Endothelial cell of umbilical vein (primary cell): Measurements from ENCODE around the gene CLEC5A. TPM values are rescaled to one million over a fixed set of nuclear protein-coding genes. Genes with fewer than 3 reads are reported as not detected.

ENCODE experiments used
- BruUV-seq: library from RNA; stranded (reverse); fragments of 400-500 nt; replicated peaks from 2 replicates; lab custom pipeline; 2021; lab: Mats Ljungman, UMichigan
- CTCF ChIA-PET: fragments of 300-600, 350-600 bp; sonication (Branson Sonifier 250); formaldehyde crosslinking; loops from one replicate; lab custom pipeline; 2021; ENCODE audit warnings: antibody characterized with exemption, inconsistent platforms; lab: Charles Lee
- POLR2A ChIA-PET: fragments of 300-600, 350-600 bp; sonication (Branson Sonifier 250); formaldehyde crosslinking; loops from one replicate; lab custom pipeline; 2021; ENCODE audit warnings: antibody characterized with exemption, inconsistent platforms; lab: Charles Lee
- DNase-seq: peaks from one replicate; pipeline ENCODE4 v3.0.0-alpha.2; 2011; ENCODE audit warnings: low read depth, low spot score
- FAIRE-seq: peaks from 2 replicates; lab custom pipeline; 2011; peaks lifted over from hg19 to GRCh38; lab: Jason Lieb, UNC
- H2AFZ ChIP-seq: 2 replicates; pipeline ENCODE4 v1.6.0; 2012; ENCODE audit warnings: low read depth, low read length, control low read depth, inconsistent platforms
- H3K27ac ChIP-seq: 2 replicates; pipeline ENCODE4 v1.5.1; 2011; ENCODE audit warnings: low read depth, mild to moderate bottlenecking, control low read depth, low read length, moderate library complexity; ENCODE audit not compliant: insufficient read depth
- H3K27me3 ChIP-seq, 2 experiments: 2 replicates each; pipeline versions ENCODE4 v1.6.0 to v1.6.1; 2011; ENCODE audit warnings: low read length in 2 of 2, mixed read lengths in 1 of 2; ENCODE audit not compliant: control insufficient read depth in 2 of 2, insufficient read depth in 2 of 2
- H3K36me3 ChIP-seq, 2 experiments: 2 replicates in 1 of 2; 3 replicates in 1 of 2; pipeline ENCODE4 v1.5.1; 2011; ENCODE audit warnings: low read length in 2 of 2, mild to moderate bottlenecking in 1 of 2, moderate library complexity in 1 of 2; ENCODE audit not compliant: control insufficient read depth in 2 of 2, insufficient read depth in 2 of 2; ENCODE audit errors: extremely low read depth in 1 of 2
- H3K4me1 ChIP-seq: 3 replicates; pipeline ENCODE4 v1.5.1; 2011; ENCODE audit warnings: mild to moderate bottlenecking, low read length; ENCODE audit not compliant: control insufficient read depth, insufficient read depth; ENCODE audit errors: extremely low read depth
- H3K4me2 ChIP-seq: 2 replicates; pipeline ENCODE4 v1.6.1; 2011; ENCODE audit warnings: low read length, control low read depth, mixed read lengths; ENCODE audit not compliant: insufficient read depth
- H3K4me3 ChIP-seq, 3 experiments: fragments of 200-600 bp in 1 of 3; sonication (generic), shearing (Covaris generic) in 1 of 3; replicated peaks in 1 of 3; 2 replicates each; pipeline ENCODE4 v1.5.1; 2011 to 2016; ENCODE audit warnings: control low read depth in 3 of 3, low read length in 3 of 3, mild to moderate bottlenecking in 2 of 3, inconsistent platforms in 1 of 3, low read depth in 1 of 3, moderate library complexity in 1 of 3; ENCODE audit not compliant: insufficient read depth in 1 of 3
- H3K79me2 ChIP-seq: 2 replicates; pipeline ENCODE4 v1.6.0; 2012; ENCODE audit warnings: low read length, inconsistent platforms; ENCODE audit not compliant: control insufficient read depth, insufficient read depth
- H3K9ac ChIP-seq: replicated peaks from 2 replicates; pipeline ENCODE3; 2011; ENCODE audit warnings: low read length, control low read depth; ENCODE audit not compliant: insufficient read depth; ENCODE audit errors: extremely low read depth
- H3K9me1 ChIP-seq: replicated peaks from 3 replicates; pipeline ENCODE4 v1.6.0; 2011; ENCODE audit warnings: mild to moderate bottlenecking, low read length; ENCODE audit not compliant: control insufficient read depth, insufficient read depth; ENCODE audit errors: extremely low read depth
- H3K9me3 ChIP-seq: replicated peaks from 2 replicates; pipeline ENCODE4 v1.5.1; 2012; ENCODE audit warnings: low read length, inconsistent platforms; ENCODE audit not compliant: control insufficient read depth, insufficient read depth
- H4K20me1 ChIP-seq: replicated peaks from 2 replicates; pipeline ENCODE3; 2011; ENCODE audit warnings: mild to moderate bottlenecking, low read length; ENCODE audit not compliant: control insufficient read depth, insufficient read depth; ENCODE audit errors: extremely low read depth
- EZH2 ChIP-seq: IDR thresholded peaks from 2 replicates; pipeline ENCODE4 v1.6.1; 2012; ENCODE audit warnings: borderline replicate concordance, low read depth, mild to moderate bottlenecking, moderate library complexity, low read length, inconsistent platforms; ENCODE audit not compliant: severe bottlenecking
- FOS ChIP-seq: IDR thresholded peaks from 2 replicates; pipeline ENCODE4 v1.6.1; 2011; ENCODE audit warnings: mild to moderate bottlenecking, low read length, moderate library complexity, borderline replicate concordance; ENCODE audit not compliant: insufficient read depth
- GATA2 ChIP-seq: IDR thresholded peaks from 2 replicates; pipeline ENCODE4 v1.7.0; 2011; ENCODE audit warnings: low read depth, mild to moderate bottlenecking, moderate library complexity, mixed read lengths, low read length; ENCODE audit not compliant: insufficient read length, insufficient read depth
- JUN ChIP-seq: IDR thresholded peaks from 2 replicates; pipeline ENCODE4 v1.6.1; 2011; ENCODE audit warnings: borderline replicate concordance, low read depth; ENCODE audit not compliant: insufficient read length, insufficient read depth
- MYC ChIP-seq: IDR thresholded peaks from one replicate; pipeline ENCODE4 v1.6.1; 2011; ENCODE audit warnings: mild to moderate bottlenecking, low read depth, low read length
- POLR2A ChIP-seq: IDR thresholded peaks from 2 replicates; pipeline ENCODE4 v1.6.1; 2012; ENCODE audit warnings: low read depth, mild to moderate bottlenecking, control low read depth, low read length
- POLR2AphosphoS5 ChIP-seq: IDR thresholded peaks from 2 replicates; pipeline ENCODE4 v1.6.1; 2012; ENCODE audit warnings: low read depth, mild to moderate bottlenecking, control low read depth, low read length, moderate library complexity; ENCODE audit not compliant: insufficient read depth
- dilution Hi-C: fragments of 300-500 bp; cut with MboI; formaldehyde crosslinking; loops from one replicate; pipeline ENCODE4 v1.15.0; 2019; ENCODE audit warnings: low sequenced_read_pairs; ENCODE audit not compliant: extremely low pct_ligation_motif_present
- intact Hi-C: fragments of 100-400 bp; cut with micrococcal nuclease; formaldehyde crosslinking; loops from one replicate; pipeline ENCODE4 v1.10.0; 2022
- polyA plus RNA-seq, 4 experiments: library from polyadenylated mRNA; depleted of rRNA in 3 of 4; stranded (reverse) in 3 of 4; unstranded in 1 of 4; fragments of >200 nt; gene quantifications; 2 replicates each; pipeline versions ENCODE4 v1.2.1 to v1.2.3, GENCODE V29; 2011 to 2012; ENCODE audit warnings: missing spikeins in 1 of 4
- total RNA-seq: library from RNA; stranded (reverse); gene quantifications from 2 replicates; pipeline ENCODE4 v1.2.3, GENCODE V29; 2021
- TF ChIP-seq, protein P1 (sequence below): IDR thresholded peaks from 2 replicates; pipeline ENCODE4 v1.6.1; 2011; ENCODE audit not compliant: insufficient read depth, insufficient read length
- TF ChIP-seq, protein P2 (sequence below), 2 donors: IDR thresholded peaks; 1 replicate in 1 of 2; 2 replicates in 1 of 2; pipeline ENCODE4 v1.5.1; 2011; ENCODE audit warnings: low read length in 2 of 2, mild to moderate bottlenecking in 2 of 2, moderate library complexity in 2 of 2, control low read depth in 1 of 2, inconsistent platforms in 1 of 2, low read depth in 1 of 2; ENCODE audit not compliant: insufficient read depth in 1 of 2; ENCODE audit errors: extremely low read depth in 1 of 2

CLEC5A gene
- total and polyA plus RNA-seq, 2 donors (not counting 3 experiments of a cell fraction or from before 2014, with no cell fraction given) = not detected

DNA sequence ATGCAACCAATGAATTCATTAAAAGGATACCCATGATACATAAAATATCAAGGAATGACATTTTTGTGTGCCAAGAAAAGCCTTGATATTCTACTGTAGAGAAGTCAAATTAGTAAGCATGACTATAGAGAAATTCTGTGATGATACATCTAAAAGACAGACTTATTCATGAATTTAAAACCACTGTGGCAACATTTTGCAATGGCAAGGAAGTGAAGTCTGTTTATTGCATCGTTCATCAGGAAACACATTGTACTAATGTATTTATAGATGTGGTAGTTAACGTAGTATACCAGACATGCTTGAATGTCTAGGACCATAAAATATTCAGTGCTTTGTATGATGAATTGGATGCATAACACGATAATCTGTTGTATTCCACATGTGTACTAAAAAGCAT lies 9.3 kb upstream of the CLEC5A start:
- no peaks in the 10 kb centered on the region for H3K36me3 ChIP-seq
- POLR2A ChIA-PET = no interaction called here
- no peaks in the 10 kb centered on the region for H3K9me3 ChIP-seq
- DNase-seq (no peak), FAIRE-seq (no peak)
- no TSS peak for BruUV-seq
- no peaks in the 10 kb centered on the region for H3K27me3 ChIP-seq
- no peaks in the 10 kb centered on the region for H3K9me1 ChIP-seq
- H3K4me3 ChIP-seq = no peak overlapping the region
- H3K4me2 ChIP-seq = no peak overlapping the region
- H4K20me1 ChIP-seq = no peaks in the 10 kb centered on the region
- CTCF ChIA-PET = no interaction called here
- H3K27ac ChIP-seq = no peak overlapping the region
- TF ChIP-seq, protein P1, sequence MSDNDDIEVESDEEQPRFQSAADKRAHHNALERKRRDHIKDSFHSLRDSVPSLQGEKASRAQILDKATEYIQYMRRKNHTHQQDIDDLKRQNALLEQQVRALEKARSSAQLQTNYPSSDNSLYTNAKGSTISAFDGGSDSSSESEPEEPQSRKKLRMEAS = no peak
- TF ChIP-seq JUN (no peak), POLR2AphosphoS5 (no peak), POLR2A (no peak), EZH2 (no peak), FOS (no peak), GATA2 (no peak), MYC (no peak)
- TF ChIP-seq, protein P2, sequence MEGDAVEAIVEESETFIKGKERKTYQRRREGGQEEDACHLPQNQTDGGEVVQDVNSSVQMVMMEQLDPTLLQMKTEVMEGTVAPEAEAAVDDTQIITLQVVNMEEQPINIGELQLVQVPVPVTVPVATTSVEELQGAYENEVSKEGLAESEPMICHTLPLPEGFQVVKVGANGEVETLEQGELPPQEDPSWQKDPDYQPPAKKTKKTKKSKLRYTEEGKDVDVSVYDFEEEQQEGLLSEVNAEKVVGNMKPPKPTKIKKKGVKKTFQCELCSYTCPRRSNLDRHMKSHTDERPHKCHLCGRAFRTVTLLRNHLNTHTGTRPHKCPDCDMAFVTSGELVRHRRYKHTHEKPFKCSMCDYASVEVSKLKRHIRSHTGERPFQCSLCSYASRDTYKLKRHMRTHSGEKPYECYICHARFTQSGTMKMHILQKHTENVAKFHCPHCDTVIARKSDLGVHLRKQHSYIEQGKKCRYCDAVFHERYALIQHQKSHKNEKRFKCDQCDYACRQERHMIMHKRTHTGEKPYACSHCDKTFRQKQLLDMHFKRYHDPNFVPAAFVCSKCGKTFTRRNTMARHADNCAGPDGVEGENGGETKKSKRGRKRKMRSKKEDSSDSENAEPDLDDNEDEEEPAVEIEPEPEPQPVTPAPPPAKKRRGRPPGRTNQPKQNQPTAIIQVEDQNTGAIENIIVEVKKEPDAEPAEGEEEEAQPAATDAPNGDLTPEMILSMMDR (IDR thresholded peaks at IDR 0.05; ENCODE audit: extremely low read depth in 1 of 2, insufficient read depth in 1 of 2, low read depth in 1 of 2, low read length in 2 of 2) = no peak
- no peak overlapping the region for H2AFZ ChIP-seq
- intact Hi-C loops = no loop called here
- no peaks in the 10 kb centered on the region for H3K79me2 ChIP-seq
- no peaks in the 10 kb centered on the region for H3K4me1 ChIP-seq
- dilution Hi-C loops = no loop called here
- no peak overlapping the region for H3K9ac ChIP-seq
